GM19035 (cell line): ENCODE results near the gene RAPGEF1.

Source experiments
- ATAC-seq: cut with Tn5 transposase; IDR thresholded peaks from one replicate; pipeline ENCODE4 v1.9.1; 2021; ENCODE audit not compliant: unreplicated experiment

The RAPGEF1 gene

DNA sequence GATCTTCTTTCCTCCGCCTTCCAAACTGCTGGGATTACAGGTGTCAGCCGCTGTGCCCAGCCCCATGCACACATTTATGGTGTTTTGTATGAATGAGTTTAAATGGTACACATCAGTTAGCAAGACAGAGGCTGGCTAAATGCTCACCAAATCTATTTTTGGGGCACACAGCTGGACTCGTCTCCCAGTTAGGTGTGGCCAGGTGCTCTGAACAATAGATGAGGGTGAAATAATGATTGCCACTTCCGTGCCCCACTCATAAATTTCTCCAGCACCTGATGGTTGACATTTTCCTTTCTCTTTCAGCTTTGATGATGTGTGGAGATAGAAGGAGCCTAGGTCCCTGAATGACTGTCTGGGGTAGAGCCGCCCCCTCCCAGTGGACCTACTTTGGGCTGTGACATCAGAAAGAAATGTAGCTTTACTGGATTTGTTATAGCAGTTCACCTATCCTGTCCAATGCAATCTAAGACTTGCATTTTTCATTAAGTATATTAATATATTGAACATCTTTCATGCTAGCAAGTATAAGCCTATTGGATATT is 8.6 kb upstream of the RAPGEF1 start:
- ATAC-seq, result no peak

DNA sequence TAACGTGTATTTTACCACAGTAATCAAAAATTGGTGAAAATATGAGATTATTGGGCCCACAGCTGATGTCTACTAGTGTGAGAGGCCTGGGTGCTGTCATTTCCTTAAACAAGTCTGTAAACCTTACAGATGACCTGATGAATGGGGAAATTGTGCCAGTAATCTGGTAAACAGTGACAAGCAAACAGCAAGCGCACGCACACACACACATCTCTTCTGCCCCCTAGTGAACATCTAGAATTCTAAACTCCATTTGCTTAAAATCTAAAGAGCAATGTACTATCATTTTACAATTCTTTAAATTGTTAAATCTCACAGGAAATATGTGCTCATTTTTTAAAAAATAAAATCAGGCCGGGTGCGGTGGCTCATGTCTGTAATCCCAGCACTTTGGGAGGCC is 7.5 kb upstream of the RAPGEF1 start:
- ATAC-seq, result no peak

GRCh38 chr9:131745610-131746009 is 5.7 kb upstream of the RAPGEF1 start:
- ATAC-seq, result no peak

DNA sequence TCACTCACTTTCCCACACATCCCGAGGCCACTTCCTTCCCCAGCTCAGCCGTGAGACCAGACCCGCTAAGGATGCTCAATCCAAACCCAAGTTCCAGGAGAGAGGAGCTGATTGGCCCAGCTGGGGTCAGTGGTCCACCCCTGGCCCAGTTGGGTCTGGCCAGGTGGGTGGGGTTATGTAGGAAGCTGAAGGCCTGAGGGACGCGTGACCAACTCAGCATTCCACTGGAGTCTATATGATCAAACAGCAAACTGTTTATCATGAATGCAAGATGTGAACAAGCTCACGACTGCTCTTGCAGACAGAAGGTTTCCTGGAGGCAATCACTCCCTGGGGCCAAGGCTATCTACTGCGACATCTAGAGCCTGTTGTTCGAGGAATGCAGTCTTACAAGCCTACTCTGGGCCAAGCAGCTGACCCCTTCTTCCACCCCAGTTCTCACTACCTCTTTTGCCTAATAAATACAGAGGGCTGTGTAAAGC is 4.9 kb upstream of the RAPGEF1 start:
- ATAC-seq, result no peak

DNA sequence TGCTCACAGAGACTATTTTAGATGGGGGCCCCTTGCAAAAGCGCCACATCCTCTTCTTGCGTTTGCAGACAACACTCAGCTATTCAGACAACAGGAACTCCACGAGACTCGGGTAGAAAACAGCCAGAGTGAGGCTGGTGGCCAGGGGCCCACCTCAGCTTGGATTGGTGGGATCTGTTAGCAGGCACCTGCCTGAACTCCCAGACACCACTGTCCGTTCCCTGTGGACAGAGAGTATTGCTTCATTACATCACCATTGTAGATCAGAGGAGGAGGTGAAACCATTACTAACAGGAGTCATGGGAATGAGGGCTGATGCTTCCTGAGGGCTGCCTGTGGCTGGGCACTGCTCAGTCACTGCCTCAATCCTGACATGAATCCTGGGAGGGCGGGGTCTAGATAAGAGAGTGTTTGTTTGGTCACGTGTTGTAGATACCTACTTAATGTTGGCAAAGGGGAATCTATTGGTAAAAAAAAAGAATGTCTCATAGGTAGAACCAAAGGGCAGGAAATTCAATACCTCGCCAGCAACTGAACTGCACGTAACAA is 4.4 kb upstream of the RAPGEF1 start:
- no peak for ATAC-seq

DNA sequence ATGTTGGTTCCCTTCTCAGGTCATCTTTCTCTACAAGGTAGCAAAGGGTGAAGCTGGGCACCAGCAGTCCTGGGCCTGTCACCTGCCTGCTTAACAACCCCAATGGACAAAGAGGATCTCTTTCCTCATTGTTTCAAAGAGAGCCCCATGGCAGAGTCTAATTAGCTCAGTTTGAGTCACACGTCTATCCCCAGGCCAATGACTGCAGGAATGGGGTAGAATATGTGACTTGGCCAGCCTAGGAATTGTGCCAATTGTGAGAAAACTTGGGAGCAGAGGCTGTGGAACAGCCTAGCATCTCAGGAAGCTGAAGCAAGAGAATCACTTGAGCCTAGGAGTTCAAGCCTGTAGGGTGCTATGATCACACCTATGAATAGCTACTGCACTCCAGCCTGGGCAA is 3.6 kb upstream of the RAPGEF1 start:
- no peak for ATAC-seq

DNA sequence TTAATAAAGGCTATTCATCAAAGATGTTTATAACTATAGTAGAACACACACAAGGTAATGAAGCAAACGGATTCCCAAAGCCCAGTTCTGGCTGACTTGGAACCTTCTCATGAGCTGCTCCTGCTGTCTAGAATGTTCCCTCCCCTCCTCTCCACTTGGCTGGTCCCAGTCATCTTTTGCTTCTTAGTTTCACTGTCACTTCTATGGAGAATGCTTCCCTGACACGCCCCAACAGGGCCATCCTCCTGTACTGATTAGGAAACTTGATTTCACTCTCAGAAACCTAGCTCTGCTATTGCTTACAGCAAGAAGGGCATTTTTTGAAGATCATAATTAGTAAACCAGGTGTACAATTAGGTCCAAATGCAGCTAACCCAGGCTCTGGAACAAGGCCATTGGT is 3.2 kb upstream of the RAPGEF1 start:
- no peak for ATAC-seq

GRCh38 chr9:131740898-131741297 is 1.0 kb upstream of the RAPGEF1 start:
- no peak for ATAC-seq

DNA sequence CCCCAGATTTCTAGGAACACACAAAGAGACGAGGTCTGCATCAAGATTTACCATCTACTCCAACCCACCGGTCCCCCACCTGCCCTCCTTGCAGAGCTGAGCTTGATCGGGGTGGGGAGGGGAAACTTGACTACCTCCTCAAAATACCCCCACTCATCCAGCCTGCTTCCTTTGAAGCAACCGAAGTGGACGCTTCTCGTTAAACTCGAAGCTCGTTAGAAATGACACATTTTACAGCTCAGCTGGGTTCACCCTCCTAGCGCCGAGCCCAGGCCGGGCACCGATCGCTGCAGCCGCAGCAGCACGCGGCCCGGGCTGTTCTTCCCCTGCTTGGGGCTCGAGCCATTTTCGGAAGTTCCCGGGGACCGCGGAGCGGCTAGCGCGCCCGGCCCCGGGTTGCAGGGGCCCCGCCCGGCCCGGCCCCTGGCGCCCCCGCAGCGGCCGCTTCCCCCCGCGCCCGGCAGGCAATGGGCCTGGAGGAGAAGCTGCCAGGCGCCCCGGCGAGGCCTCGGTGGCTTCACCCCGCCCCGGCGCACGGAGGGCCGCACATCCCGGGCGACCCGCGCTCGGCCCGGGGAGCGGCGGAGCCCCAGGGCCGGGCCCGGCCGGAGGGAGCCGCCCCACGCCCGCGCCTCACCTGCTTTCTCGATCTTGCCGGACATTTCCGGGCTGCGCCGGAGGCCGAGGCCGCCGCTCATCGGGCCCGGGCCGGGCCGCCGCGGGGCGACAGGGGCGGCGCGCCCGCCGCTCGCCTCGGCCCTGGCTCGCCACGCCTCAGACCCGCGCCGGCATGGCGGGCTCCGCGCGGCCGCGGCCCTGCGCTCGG is 530 bp downstream of the RAPGEF1 start:
- no peak for ATAC-seq

DNA sequence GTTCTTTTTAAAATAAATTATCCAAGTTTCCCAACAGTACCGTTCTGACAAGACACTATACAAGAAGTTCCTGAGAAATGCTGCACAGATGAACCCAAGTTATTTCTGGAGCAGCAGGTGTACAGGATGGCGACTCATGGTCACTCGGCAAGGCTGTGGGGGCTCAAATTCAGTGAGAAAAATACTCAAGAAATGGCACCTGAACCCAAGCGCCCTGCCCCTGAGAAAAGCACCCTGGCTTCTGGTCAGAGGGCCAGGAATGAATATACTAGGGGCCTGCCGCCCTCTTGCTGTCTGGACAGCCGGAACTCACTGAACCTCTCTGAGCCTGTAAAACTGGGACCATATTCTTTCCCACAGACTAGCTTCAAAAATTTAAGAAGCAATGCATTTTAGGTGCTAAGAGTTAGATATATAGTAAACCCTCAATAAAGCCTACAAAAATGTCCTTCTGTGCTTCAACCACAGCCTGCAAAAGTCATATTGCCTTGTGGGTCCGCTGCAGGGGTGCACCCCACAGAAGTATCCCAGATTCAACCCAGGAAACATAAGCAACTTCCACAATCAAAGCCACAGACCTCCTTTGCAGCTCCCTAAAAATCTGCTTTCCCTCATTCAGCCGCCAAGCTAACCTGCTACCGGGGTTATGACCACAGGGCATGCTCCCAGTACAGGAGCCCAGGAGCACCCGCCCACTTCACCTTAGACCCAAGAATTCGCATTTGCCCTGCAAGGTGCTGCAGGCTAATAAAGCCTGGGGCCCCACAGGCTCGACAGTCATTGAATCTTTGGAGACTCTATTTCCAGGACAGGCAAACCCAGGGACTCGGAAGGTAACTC is 1.4 kb downstream of the RAPGEF1 start:
- no peak for ATAC-seq

- ATAC-seq, result no peak
Observed at GRCh38 chr9:131737426-131737825, 2.5 kb downstream of the RAPGEF1 start.

DNA sequence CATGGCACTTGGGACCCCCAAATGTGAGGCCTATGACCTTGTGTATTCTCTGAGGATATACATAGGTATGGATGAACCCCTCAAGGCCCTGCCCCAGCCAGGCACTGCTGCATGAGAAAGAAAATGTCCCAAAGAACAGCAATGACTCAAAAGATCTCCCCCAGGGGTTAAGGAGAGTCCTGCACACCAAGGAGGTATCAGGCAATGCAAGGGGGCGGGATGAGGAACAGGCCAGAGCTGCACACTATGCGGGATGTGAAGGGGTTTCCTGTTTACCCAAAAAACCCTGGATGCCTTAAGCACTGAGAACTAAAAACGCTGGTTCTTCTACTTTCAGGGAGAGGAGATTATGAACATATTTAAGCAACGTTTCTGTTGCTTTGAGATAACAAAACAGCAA is 3.4 kb downstream of the RAPGEF1 start:
- no peak for ATAC-seq

DNA sequence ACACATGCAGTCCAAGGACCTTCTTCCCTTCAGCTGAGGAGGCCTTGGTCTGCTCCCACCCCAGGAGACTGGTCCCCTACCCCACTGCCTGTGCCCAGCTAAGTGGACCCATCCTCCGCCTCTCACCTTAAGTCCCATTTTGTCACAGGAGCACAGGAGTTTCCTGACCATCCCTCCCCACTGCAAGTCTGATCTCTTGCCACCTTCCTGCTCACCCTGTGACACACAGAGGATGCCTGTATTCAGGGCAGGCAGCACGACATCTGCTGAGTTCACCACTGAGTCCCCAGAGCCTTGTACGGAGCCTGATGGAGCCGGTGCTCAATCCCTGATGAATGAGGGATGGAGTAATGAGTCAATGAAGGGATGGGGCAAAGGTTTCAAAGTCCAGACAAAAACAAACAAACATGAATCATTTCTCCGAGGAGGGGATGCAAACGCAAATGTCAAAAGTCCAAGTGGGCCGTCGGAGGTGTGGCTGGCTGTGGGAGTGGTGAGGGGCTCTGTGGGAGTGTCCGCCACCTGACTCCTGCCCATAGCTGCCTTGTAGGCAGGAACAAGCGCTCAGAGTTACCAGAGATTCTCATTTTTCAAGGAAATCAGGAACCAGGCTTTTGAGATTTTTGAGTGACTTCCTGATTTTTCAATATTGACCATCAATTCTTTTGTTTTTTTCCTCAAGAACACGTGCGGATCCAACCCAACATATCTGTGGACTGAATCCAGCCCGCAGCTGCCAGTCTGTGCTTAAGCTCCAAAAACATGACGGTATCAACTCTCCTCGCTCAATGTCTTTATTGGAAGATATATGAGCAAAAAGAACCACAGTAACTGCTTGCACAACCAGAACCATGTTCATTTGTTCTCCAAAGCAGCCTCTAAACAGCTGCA is 4.4 kb downstream of the RAPGEF1 start:
- ATAC-seq, result no peak

DNA sequence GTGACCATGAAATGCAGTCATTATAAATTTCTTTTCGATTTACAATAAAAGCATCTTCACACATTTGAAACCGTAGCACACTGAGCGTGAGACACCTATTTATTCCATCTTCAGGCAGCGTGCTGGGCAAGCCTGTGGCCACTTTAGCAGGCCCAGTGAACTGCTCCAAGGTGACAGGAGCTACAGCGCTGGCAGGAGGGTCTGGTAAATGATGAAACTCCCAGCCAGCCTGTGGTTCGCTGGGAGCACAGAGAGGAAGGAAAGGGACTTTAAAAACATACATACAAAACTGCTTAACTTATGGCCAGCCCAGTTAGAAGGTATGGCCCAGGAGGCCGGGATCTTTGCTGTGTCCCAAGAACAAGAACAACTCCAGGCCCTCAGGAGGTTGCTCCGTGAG is 5.1 kb downstream of the RAPGEF1 start:
- ATAC-seq, result no peak

DNA sequence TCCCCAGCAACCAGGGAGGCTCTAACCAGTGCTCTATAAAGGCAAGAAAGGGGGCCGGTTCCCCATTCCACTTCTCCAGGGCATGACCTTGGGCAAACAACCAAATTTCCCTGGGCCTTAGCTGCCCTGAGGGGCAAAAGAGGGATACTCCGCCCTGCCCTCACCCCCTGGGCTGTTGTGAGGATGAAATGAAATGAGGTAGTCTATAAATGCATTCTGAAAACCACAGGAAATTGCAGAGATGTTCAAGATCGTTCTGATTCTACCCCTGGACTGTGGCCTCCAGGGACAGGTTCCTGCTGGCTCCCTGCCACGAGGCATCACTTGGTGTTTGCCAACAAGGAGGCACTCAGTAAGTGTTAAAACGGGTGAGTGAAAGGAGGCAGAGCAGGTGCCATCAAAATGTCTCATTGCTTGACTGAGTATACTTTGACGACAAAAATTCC is 5.7 kb downstream of the RAPGEF1 start:
- no peak for ATAC-seq

- ATAC-seq, result no peak
Observed at GRCh38 chr9:131733541-131734061, 6.3 kb downstream of the RAPGEF1 start.

GRCh38 chr9:131732636-131733289 is 7.1 kb downstream of the RAPGEF1 start:
- no peak for ATAC-seq

- ATAC-seq, result no peak
Observed at GRCh38 chr9:131732061-131732526, 7.8 kb downstream of the RAPGEF1 start.

DNA sequence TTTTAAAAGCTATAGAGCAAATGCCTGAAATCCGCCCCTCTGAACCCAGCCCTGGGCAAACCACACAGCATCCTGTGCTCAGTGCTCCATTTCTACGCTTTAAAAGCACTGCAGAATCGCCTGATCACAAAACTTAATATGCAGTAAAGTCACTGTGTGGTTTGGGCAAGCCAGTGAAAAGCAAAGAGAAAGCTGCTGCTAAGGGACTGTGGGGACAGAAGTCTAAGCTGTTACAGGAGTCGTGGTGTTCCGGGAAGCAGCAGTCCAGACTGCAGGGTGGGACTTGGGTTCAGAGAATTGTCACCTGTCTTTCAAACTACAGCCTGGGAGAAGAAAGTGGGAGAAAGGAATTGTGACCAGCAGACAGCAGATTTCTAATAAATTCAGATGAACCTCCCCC is 8.2 kb downstream of the RAPGEF1 start:
- no peak for ATAC-seq

- ATAC-seq, result no peak
Observed at GRCh38 chr9:131731237-131731636, 8.6 kb downstream of the RAPGEF1 start.
